Mesothelial cell of epicardium (in vitro differentiated cells): Measurements from ENCODE around the gene IFT22. TPM values are rescaled to one million over a fixed set of nuclear protein-coding genes. Genes with fewer than 3 reads are reported as not detected.

Experiments
- DNase-seq, 2 experiments: peaks; one replicate each; pipeline ENCODE4 v3.0.0; 2021; ENCODE audit warnings: low spot score in 2 of 2; ENCODE audit not compliant: unreplicated experiment in 2 of 2
- H3K27ac Mint-ChIP-seq: 2 replicates; pipeline ENCODE4 v1.8.0; 2021; ENCODE audit warnings: mixed read lengths
- H3K27me3 Mint-ChIP-seq: 2 replicates; pipeline ENCODE4 v1.8.0; 2021; ENCODE audit warnings: low read depth, mixed read lengths
- H3K36me3 Mint-ChIP-seq: 2 replicates; pipeline ENCODE4 v1.8.0; 2021; ENCODE audit warnings: mixed read lengths
- H3K4me1 Mint-ChIP-seq: 2 replicates; pipeline ENCODE4 v1.8.0; 2021; ENCODE audit warnings: mixed read lengths
- H3K4me3 Mint-ChIP-seq: 2 replicates; pipeline ENCODE4 v1.8.0; 2021; ENCODE audit warnings: mild to moderate bottlenecking, moderate library complexity, mixed read lengths
- H3K9me3 Mint-ChIP-seq: 2 replicates; pipeline ENCODE4 v1.8.0; 2021; ENCODE audit warnings: mixed read lengths
- CTCF ChIP-seq: fragments of 200-600 bp; sonication (generic); IDR thresholded peaks from one replicate; pipeline ENCODE4 v1.5.0; 2021; ENCODE audit warnings: antibody characterized with exemption; ENCODE audit not compliant: unreplicated experiment
- total RNA-seq: library from RNA; stranded (reverse); gene quantifications from 3 replicates; pipeline ENCODE4 v1.2.1, GENCODE V29; 2021

The IFT22 gene
- total RNA-seq, 1 donor from 2014 or later, result 34.9 TPM

DNA sequence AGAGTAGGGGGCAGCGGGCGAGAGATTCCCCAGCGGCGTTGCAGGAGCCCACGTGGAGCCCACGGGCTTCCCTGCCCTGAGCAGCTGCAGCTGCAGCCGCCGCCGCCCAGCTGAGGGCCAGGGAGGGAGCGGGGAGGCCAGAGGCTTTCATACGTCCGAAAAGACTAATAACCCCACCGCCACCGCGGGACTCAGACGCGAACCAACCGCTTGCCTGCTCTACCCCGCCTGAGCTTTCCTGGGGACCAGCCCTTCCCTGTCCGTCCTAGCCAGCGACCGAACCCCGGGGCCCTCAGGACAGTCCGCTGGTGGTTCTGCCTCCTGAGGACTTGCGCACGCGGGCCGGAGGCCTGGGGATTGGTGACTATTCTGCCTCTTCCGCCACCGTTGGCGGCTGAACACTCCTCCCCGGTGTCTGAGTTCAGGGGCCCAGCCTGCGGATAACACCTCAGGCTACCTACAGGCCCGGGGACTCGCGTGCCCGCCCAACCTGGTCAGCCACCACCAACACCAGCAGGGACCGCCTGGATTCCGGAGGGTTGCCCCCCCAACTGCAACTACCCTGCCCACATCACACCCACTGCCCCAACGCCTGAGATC, 18.4 kb downstream of the IFT22 start:
- peaks cover 10% of the 10 kb centered on the region for H3K36me3 Mint-ChIP-seq
- no peak overlapping the region for H3K27ac Mint-ChIP-seq
- TF ChIP-seq CTCF, result no peak
- peaks cover 63% of the 10 kb centered on the region for H3K27me3 Mint-ChIP-seq
- H3K4me1 Mint-ChIP-seq, result peaks cover 7% of the 10 kb centered on the region
- H3K9me3 Mint-ChIP-seq, result peaks cover 18% of the 10 kb centered on the region
- no peak overlapping the region for H3K4me3 Mint-ChIP-seq
- no peak for DNase-seq

- Mint-ChIP-seq H3K4me1 (peaks cover 3% of the 10 kb centered on the region), H3K4me3 (peak overlapping the region; percentile 10), H3K27me3 (peaks cover 63% of the 10 kb centered on the region), H3K36me3 (peaks cover 10% of the 10 kb centered on the region), H3K9me3 (peaks cover 18% of the 10 kb centered on the region), H3K27ac (no peak overlapping the region)
- no peak for TF ChIP-seq CTCF
- no peak for DNase-seq
Observed at GRCh38 chr7:101302641-101303101, 18.9 kb downstream of the IFT22 start.

DNA sequence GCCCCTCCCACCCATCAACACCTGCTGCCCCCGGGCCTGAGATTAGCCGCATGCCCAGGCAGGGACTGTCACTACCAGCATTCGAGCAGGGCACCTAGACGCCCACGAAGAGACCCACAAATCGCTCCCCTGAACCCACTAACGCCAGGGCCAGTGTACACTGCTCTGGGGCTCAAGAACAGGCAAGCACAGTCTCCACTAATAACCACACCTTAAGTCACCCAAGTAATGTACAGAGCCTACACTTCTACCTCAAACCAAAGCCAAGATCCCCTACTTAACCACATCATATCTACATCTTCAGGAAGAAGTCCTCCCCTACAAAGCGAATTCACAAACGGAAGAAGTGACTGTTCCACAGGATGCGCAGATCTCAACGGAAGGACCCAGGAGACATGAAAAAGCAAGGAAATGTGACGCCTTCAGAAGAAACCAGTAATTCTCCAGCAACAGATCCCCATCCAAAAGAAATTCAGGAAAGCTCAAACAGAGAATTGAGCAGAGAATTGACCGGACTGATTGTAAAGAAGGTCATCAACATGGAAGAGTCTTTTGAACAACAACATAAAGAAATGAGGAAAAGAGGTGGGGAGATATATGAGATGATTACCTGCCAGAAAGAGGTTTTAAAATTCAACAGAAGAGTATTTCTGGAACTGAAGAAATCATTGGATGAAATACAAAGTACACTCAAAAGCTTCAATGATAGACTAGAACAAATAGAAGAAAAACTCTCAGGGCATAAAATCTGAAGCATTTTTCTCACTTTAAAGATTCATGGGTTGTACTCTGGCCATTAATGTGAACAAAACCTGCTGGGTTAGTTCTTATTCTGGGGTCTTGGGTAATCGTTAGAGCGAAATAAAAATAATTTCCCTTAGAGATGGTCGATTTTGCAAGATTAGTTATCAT, 20.9 kb downstream of the IFT22 start:
- DNase-seq, result no peak
- peak overlapping the region; percentile 6 for H3K4me3 Mint-ChIP-seq
- H3K36me3 Mint-ChIP-seq, result peaks cover 10% of the 10 kb centered on the region
- no peak overlapping the region for H3K27ac Mint-ChIP-seq
- no peak for TF ChIP-seq CTCF
- peaks cover 3% of the 10 kb centered on the region for H3K4me1 Mint-ChIP-seq
- peaks cover 66% of the 10 kb centered on the region for H3K27me3 Mint-ChIP-seq
- peaks cover 18% of the 10 kb centered on the region for H3K9me3 Mint-ChIP-seq

- Mint-ChIP-seq H3K27ac (no peak overlapping the region), H3K36me3 (peaks cover 10% of the 10 kb centered on the region), H3K27me3 (peaks cover 74% of the 10 kb centered on the region), H3K4me3 (peak overlapping the region; percentile 52), H3K4me1 (peaks cover 3% of the 10 kb centered on the region), H3K9me3 (peaks cover 18% of the 10 kb centered on the region)
- TF ChIP-seq CTCF, result no peak
- DNase-seq, result peak in 1 of 2 experiments; percentile 42
Observed at GRCh38 chr7:101299511-101300464, 21.8 kb downstream of the IFT22 start.

DNA sequence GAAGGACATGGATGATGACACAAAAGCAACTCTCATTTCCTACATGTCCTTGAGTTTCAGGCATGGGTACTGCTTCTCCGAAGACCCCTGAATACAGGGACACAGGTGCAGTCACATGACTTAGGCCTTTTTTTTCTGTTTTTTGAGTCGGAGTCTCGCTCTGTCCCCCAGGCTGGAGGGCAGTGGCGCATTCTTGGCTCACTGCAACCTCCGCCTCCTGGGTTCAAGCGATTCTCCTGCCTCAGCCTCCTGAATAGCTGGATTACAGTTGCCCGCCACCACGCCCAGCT, 26.8 kb downstream of the IFT22 start:
- no peaks in the 10 kb centered on the region for H3K36me3 Mint-ChIP-seq
- no peaks in the 10 kb centered on the region for H3K9me3 Mint-ChIP-seq
- TF ChIP-seq CTCF, result no peak
- no peak overlapping the region for H3K4me3 Mint-ChIP-seq
- H3K27ac Mint-ChIP-seq, result no peak overlapping the region
- H3K4me1 Mint-ChIP-seq, result peaks cover 3% of the 10 kb centered on the region
- H3K27me3 Mint-ChIP-seq, result peaks cover 77% of the 10 kb centered on the region
- DNase-seq, result no peak
